DOHH2 (cell line): ENCODE results near the gene RUSF1.

Experiments
- CTCF ChIP-seq: fragments of 200-600 bp; sonication (generic); IDR thresholded peaks from one replicate; pipeline ENCODE4 v1.5.1; 2014; ENCODE audit warnings: antibody characterized with exemption, mild to moderate bottlenecking, low read depth, low read length; ENCODE audit not compliant: poor library complexity, severe bottlenecking
- EZH2phosphoT487 ChIP-seq: fragments of 200-600 bp; sonication (generic); IDR thresholded peaks from 2 replicates; pipeline ENCODE4 v1.6.1; 2017; ENCODE audit warnings: borderline replicate concordance, mild to moderate bottlenecking, antibody characterized with exemption, low read length, moderate library complexity, mixed read lengths

GRCh38 chr16:31501226-31501965 is 6.8 kb downstream of the RUSF1 start:
- TF ChIP-seq CTCF (no peak), EZH2phosphoT487 (no peak)
